Tracheal epithelial cell (primary cell): ENCODE measurements around the gene ATP5F1B. TPM values are rescaled to one million over a fixed set of nuclear protein-coding genes. Genes with fewer than 3 reads are reported as not detected.

Experiments used
- total RNA-seq: library from RNA; depleted of rRNA; stranded (reverse); fragments of >200 nt; gene quantifications from 2 replicates; pipeline ENCODE4 v1.2.1, GENCODE V29; 2014

Gene ATP5F1B
- 477 and 535 TPM in 2 replicates for total RNA-seq

GRCh38 chr12:56645717-56646446, at the start of gene ATP5F1B:
Gene ATP5F1B, minus strand, starts transcription at chr12:56645984. Its CDS starts 21 bp downstream, at chr12:56645963.

GRCh38 chr12:56688129-56688845, 42.5 kb upstream of the ATP5F1B start, which contains the start of gene PTGES3:
Gene PTGES3, minus strand, starts transcription at chr12:56688284. Its CDS starts 285 bp downstream, at chr12:56687999.

GRCh38 chr12:56630180-56630632, 15.6 kb downstream of the ATP5F1B start, which contains the start of gene BAZ2A:
Gene BAZ2A, minus strand, starts transcription at chr12:56630326. Its CDS starts 12,796 bp downstream, at chr12:56617530.

Other genes with a start within 250 kb of the ATP5F1B start
- 3.0 and 3.4 TPM in 2 replicates for gene TIMELESS, start 196.6 kb downstream of the ATP5F1B start, total RNA-seq
- not detected in 2 replicates for gene MIP, start 191.3 kb downstream of the ATP5F1B start, total RNA-seq
- 0.96 and 1.1 TPM in 2 replicates for gene SPRYD4, start 177.4 kb downstream of the ATP5F1B start, total RNA-seq
- 3.1 and 11.3 TPM in 2 replicates for gene GLS2, start 157.8 kb downstream of the ATP5F1B start, total RNA-seq
- gene RBMS2, start 124.2 kb downstream of the ATP5F1B start, total RNA-seq: 16.0 and 17.6 TPM in 2 replicates
- gene BAZ2A, start 15.7 kb downstream of the ATP5F1B start, total RNA-seq: 17.8 and 18.5 TPM in 2 replicates
- gene PTGES3, start 42.3 kb upstream of the ATP5F1B start, total RNA-seq: 66.7 and 85.9 TPM in 2 replicates
- 1,320 and 1,684 TPM in 2 replicates for gene NACA, start 79.3 kb upstream of the ATP5F1B start, total RNA-seq
- gene PRIM1, start 106.3 kb upstream of the ATP5F1B start, total RNA-seq: 4.8 and 9.0 TPM in 2 replicates
- gene HSD17B6, start 117.3 kb upstream of the ATP5F1B start, total RNA-seq: under 0.01 TPM in 1 of 2 replicates, not detected in the other